Stimulated activated naive CD4-positive, alpha-beta T cell treated with Interleukin-2 at 50 U/mL for 16 hours (primary cell): ENCODE data around the gene ABCA13.

Source experiments
- DNase-seq: peaks from one replicate; lab custom pipeline; 2025; lab: John Stamatoyannopoulos, UW

Gene ABCA13

DNA sequence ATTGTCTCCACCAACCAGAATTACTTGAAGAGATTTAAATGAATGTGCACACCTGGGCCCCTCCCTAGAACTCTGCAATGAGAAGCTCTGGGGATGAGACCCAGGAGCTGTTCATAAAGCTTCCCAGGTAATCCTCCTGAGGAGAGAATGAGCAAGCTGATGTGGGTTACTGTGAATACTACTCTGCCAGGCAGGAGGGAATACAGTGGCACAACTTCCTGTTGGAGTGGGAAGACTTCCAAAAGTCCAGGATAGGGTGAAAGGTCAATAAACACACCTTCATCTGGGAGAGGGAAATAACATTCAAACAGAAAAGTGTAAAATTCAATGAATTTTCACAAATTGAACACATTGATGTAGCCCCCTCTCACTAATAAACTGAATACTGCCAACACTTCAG lies 351.4 kb downstream of the ABCA13 start:
- no peak for DNase-seq

DNA sequence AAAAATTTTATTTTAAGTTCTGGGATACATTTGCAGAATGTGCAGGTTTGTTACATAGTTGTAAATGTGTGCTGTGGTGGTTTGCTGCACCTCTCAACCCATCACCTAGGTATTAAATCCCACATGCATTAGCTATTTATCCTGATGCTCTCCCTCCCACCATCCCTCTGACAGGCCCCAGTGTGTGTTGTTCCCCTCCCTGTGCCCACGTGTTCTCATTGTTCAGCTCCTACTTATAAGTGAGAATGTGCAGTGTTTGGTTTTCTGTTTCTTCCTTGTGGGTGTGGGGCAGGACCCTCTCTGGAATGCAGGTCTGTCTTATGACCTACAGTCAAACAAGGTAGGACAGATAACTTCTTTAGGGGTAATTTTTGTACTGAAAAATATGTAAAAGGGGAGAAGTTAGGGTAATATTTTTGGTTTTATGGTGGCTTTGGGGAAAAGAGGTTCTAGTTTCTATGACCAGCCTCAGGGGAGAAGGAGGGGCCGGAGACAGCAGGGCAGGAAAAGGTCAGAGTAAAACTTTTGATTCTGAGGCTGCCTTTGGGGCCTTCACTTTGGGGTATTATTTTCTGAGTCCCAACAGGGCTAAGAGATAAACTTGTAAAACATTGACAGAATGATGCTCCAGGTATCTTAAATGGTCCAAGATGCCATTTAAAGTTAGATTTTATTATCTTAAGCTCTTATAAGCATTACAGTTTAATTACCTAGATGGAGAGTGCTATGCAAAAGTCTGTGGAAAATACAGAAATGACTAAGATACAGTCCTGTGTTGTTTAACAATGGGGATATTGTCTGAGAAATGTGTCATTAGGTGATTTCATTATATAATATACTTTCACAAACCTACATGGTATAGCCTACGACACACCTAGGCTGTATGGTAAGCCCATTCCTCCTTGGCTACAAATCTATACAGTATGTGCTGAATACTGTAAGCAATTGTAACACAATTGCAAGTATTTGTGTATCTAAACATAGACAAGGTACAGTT lies 354.8 kb downstream of the ABCA13 start:
- no peak for DNase-seq

DNA sequence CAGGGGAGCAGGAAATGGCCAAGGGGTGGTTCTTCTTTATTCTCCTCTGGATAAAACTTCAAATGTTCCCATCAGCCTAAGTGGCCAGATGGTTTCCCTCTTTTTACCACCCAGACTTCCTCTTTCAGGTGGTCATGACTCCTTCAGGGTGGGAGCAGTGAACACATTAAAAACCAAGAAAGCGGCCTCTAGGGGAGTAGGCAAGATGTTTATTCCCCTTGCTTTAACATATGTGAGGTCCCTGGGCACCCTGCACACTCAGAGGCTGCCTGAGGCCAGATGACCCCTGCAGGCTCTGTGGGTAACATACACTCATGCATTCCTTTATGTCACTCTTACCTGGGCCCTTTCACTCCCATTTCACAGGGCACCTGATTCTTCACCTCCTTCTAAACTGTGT lies 357.4 kb downstream of the ABCA13 start:
- DNase-seq: no peak

DNA sequence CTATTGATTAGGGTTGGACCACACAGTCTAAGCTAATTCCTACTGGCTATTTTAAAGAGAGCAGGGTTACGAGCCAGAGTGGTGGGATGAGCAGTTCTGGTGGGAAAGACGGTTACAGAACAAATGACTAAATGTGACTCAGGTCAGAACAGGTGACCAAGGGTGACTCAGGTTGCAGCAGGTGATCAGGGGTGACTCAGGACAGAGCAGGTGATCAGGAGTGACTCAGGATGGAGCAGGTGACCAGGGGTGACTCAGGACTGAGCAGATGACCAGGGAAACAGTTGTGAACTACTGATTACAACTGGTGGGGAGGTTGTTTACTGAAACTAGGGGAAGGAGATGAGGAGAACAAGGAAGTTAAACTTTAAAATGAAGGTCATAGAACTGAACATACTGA lies 366.3 kb downstream of the ABCA13 start:
- no peak for DNase-seq

DNA sequence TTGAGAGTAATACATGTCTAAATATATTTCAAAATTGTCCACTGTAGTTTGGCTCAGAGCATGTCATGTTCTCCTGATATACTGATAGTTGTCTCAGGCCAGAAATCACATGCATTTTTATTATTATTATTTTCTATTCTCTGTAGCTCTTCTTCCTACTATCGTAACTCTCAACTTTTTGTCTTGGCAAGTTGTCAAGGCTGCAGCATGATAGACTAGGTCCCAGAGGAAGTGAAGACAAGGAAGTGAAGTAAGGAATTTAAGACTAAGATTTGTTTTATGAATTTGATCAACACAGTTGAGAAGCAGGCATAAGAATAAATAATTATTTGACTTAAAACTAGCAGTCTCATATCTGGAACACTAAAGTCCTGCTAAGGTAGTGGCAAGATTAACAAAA lies 369.5 kb downstream of the ABCA13 start:
- DNase-seq: no peak

DNA sequence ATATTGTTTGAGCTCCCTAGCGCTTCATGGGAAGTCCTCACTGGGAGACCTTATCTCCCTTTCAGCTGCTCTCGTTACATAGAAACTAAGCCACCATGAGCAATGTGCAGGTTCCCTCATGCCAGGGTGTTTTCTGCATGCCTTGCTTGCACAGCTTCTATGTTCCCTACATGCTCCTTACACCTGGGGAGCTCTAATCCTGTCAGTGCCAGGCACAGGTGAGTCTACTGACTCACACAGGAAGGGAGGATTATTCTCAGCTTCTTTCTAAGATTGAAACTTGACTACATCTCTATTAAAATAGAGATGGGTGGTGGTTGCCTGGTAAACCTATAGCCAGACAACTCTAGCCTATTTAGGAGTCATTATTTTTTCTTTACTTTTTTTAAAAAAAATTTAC lies 377.4 kb downstream of the ABCA13 start:
- no peak for DNase-seq

DNA sequence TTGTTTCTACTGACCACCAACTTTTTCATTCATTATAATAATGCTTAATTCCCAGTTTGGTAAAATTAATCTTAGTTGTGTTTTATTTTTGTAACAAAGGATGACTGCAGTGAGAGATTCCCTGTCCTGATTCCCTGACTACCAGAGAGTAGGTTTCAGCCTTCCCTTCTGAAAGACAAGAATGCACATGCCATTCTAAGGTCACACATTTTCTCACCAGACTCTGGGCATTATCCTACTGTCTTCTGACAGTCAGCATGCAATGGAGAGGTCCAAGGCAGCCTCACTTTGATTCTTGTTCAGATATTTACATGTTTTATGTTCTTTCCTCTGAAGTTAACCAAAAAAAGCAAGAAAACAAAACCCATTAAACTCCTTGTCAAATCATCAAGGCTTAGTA lies 380.4 kb downstream of the ABCA13 start:
- DNase-seq: no peak

DNA sequence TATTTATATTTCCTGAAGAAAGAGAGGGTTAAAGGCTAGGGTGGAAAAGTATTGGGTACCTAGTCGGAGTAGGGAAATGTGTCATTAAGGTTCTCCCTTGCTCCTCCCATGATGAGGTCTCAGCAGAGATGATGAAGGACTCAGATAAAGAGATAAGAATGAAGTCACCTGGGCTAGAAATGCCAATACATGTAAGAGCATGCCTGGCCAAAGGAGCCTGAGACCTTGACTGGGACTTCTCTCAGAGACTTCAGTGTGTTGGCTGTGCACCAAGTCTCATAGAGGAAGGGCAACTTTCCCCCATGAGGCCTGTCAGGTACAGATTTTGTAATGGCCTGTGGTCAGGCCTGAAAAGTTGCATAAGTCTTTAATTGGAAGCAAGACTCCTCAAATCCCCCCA lies 392.1 kb downstream of the ABCA13 start:
- no peak for DNase-seq

DNA sequence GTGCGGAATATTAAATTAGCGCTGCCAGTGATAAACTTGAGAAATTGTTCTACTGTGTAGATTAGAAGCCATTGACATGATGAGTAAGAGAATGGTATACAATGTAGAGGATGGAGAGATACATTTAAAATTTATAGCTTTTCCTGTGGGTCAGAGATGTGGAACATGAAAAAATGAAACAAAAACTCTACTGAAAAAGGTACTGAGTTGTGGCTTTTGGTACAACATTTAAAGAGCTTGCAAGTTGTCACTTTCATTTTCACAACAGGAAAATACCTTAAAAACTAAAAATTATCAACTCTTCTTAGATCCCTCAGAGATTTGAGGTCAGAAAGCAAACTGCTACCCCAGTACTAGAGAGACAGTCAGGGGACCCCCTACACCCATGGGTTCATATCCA lies 404.3 kb downstream of the ABCA13 start:
- DNase-seq: no peak

DNA sequence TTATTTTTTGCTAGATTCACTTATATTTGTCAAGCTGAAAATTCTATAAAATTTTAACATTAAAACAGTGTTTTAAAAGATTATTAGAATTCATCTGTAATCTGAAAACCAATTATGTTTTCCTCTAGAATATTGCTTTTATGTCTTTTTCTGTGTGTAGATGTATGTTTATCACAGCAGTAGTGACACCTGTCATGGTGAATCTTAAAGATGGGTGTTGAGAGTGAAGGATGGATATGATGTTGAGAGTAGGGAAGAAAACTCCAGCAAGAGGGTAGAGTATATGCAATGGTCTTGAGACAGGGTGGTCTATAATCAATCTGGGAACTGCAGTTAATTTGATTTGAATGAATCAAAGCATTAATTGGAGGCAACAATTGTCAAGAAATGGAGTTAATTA lies 416.2 kb downstream of the ABCA13 start:
- no peak for DNase-seq

DNA sequence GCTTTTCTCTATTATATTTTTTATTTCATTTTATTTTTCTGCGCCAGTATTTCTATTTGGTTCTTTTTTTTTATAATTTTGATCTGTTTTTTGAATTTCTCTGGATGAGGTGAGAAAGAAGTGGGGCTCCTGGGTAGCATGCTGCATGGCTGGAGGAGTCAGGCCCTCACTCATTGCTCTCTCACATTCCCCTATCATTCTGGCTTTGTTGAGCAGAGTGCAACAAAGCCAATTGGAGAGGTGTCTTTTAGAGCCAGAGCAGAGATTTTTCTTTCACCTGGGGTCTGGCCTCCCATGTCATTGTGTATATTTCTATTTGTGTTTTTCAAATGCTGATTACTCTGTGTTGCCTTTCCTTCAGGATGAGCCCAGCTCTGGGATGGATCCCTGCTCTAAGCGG lies 423.1 kb downstream of the ABCA13 start:
- DNase-seq: no peak

DNA sequence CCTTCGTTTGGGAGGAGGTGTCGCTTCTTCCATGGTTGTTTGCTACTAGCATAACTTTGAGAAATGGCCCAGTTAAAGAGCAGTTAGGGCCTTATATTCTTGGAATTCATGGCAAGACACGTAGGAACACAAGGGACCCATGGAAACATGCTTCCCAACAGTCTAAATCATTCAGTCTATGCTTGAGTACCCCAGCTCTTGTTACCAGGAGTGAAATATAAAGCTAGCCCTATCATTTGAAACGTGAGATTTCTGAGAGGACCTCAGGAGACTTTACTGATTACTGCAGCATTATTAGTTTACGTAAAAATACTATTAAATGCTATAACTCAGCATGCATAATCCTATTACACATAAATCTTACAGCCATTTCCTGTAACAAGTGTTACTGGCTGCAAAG lies 424.5 kb downstream of the ABCA13 start:
- no peak for DNase-seq

DNA sequence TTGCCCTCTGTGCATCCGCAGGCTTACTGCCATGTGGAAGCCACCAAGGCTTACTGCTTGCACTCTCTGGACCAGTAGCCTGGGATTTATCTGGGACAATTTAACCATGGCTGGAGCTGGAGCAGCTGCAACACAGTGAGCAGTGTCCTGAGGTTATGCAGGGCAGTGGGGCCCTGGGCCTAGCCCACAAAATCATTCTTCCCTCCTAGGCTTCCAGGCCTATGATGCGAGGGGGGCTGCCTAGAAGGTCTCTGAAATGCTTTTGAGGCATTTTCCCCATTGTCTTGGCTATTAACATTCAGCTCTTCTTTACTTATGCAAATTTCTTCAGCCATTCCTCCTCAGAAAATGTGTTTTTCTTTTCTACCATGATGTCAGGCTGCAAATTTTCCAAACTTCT lies 439.4 kb downstream of the ABCA13 start:
- DNase-seq: no peak

DNA sequence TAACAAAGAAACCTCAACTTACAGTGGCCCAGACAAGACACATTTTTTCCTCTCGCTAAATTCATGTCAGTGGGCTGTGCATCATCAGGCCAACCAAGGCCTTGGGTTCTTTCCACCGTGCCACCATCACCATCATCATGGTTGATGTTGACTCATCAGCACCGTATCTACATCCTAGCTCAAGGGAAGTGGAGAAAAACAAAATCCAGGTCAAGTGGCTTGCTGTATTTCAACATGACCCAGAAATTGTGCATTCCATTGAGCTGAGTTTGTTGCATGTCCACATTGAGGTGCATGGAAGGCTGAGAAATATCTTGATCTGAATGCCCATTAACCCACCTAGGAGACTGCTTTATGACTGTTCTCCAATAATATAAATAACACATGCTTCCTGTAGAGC lies 440.7 kb downstream of the ABCA13 start:
- DNase-seq: no peak

DNA sequence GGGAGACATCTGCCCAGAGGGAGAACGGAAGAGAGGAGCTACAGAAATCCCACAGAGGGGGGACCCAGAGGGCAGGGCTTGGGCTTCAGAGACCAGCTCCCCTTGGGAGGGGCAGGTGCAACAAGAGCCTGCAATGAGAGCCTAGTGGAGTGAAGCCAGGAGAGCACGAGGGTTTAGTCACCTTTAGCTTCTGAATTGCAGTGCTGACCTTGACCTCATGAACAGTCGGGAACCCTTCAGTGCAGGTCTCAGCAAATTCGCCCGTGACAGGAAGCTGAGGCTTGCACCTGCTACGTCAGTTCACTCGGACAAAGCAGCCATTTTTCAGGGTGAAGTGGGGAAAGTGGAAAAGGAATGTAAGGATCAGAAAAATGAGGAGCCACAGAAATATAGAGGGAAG lies 446.2 kb downstream of the ABCA13 start:
- DNase-seq: no peak

DNA sequence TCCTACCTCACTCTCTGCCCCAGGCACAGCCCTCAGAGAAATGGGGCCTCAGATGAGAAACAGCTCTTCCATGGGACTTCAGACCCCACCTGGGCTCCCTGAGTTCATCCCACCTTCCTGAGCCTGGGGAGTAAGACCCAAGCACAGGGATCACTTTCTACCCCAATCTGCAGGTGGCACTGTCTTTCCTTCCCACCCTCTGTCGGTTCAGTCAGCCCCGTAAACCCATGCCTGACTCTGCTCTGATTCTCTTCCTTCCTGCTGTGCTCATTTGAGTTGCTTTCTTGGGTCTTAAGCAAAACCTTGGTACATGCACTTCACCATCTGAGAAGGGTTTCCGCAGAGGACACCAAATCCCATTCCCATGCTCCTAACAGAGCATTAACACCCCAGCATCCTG lies 446.7 kb downstream of the ABCA13 start:
- DNase-seq: no peak

DNA sequence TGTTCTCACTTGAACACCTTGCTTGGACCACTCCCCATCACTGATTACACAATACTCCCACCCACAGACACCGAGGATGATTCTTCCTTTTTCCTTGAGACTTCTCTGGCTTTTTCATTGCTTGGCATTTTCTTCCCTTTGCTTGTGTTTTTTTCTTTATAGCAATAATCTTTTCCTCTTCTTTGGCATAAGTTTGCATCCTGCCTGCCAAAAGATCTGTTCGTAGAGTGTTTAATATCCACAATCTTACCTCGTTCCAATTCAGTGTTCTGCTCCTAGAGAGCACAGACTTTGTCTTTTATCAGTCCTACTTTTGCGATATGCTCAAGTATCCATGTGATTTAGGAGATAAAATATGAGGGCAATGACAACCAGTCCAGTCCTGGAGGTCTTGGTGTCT lies 449.8 kb downstream of the ABCA13 start:
- no peak for DNase-seq

DNA sequence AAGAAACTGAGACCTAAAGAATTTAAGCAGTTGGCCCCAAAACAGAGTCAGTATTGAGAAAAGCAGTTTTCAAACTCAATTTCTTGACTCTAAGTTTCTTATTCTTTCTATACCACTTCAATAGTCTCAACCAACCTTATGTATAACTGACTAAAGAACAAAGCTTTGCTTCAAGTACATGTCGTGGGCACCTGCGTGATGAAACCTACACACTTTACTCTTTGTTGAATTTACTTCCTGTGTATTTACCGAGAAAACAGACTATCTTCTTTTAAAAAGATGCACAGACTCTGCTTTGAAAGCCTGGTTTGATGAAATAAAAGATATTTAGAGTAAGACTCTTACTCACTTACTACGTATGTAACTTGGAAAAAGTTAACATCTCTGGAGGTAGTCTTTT lies 455.9 kb downstream of the ABCA13 start:
- DNase-seq: no peak

DNA sequence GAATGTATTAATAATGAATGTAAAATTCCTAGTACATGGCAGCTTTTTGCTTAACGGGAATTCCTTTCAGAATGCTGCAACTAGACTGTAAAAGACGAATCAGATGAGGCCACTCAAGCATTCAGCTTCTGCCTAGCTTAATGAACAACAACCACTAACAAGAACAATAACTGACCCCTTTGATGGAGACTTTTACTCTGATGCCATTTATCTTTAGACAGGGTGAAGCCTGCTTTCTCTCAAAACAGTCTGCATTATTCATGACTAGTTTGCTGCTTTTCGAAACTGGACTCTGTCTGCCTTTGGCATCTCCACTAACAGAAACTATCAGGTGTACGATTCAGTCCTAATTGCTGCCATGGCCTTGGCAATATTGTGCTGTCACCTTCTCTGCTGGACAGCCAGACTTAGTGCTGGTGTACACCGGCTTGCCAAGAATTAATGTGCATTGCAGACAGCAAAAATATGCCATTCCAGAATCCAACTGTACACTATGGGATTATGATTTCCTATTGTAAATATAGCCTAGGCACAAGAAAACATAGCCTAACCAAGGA lies 457.6 kb downstream of the ABCA13 start:
- DNase-seq: no peak

DNA sequence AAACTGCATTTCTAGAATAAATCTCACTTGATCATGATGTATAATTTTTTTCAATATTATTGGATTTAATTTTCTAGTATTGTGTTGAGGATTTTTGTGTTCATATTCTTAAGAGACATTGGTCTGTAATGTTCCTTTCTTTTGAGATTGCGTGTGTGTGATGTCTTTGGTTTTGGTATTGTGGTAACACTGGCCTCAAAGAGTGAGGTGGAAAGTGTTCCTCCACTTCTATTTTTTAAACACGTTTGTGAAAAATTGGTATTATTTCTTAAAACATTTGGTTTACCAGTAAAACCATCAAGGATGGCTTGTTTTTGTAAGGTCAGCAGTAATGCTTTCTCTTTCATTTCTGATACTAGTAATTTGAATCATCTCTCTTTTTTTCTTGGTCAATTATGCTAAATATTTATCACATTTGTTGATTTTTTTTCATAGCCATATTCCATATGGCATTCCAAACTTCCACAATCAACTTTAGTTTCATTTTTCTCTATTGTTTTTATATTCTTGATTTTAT lies 462.9 kb downstream of the ABCA13 start:
- no peak for DNase-seq

DNA sequence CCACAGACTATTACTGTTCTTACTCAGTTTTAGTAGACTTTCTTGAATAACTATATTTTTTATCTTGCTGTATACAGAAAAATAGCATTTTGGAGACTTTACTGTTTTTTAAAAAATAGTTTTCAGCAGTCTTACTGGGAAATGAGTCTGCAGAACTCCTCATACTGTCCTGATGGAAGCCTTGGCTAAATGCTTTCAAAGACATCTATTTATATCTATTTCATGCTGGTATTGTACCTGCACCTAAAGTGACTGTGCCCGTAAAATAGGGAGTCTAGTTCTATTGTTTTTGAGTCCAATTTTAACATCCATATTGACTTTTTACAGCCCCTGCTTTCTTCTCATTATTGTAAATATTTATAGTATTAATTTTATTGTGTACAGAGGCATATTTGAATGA lies 464.5 kb downstream of the ABCA13 start:
- no peak for DNase-seq

DNA sequence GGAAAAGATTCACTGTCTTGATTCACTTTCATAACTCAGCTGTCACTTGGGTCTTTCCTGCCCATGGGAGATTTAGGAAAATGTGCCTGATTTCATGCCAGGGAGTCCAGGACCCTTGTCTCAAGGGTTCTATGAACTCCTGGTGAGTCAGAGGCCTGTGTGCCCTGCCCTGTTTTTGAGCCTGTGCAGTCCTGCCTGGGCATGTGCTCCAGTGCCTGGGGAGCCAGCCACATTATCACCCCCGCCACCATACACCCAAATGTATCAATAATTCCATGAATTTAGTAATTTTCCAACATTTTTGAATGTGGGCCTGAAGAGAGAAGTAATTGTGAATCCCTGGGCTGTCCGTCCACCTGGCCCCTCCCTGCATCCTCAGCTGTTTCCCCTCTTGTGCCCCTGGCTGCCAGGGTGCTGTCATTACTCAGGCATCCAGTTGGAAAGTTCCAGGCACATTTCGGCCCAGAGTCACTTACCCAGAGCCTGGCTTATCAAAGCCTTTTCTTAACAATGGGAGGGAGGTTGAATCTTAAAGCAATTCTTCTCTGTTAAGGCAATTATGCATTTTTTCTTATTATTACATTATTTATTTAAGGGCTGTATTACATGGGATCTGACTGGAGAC lies 465.2 kb downstream of the ABCA13 start:
- no peak for DNase-seq

DNA sequence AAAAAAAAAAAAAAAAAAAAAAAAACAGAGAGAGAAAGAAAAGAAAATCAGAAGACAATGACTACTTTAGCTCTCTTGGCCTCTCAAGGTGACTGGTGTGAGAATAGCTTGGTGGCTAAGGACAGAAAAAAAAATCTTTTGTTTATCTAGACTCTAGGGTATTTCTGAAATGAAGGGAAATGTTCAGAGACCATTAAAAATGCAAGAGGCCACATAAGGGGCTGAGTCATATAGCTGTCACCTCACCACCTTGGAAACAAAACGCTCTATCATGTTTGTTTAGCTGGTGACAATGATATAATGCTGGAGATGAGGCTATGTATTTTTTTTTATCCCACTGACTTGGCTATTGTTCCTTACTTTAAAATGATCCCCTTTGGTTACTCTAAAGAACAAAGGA lies 466.1 kb downstream of the ABCA13 start:
- no peak for DNase-seq
